Measurements from ENCODE around the gene SEMA4C. TPM values are rescaled to one million over a fixed set of nuclear protein-coding genes. Genes with fewer than 3 reads are reported as not detected.

SEMA4C gene
- polyA plus RNA-seq, 3 donors: 0.08 to 5.7 (median 0.21) TPM

GRCh38 chr2:96868555-96869280, 1.2 kb downstream of the SEMA4C start:
- peak overlapping the region; percentile 77 for H2AFZ ChIP-seq (ENCODE audit: insufficient read depth, low read depth, low read length, poor library complexity, severe bottlenecking)
- DNase-seq: peak; percentile 56 to 64 (median 58)

More at GRCh38 chr2:96868555-96869280, 1.2 kb downstream of the SEMA4C start:
- Histone ChIP-seq H4K20me1 (ENCODE audit: insufficient read depth, low read length) (peaks cover 14% of the 10 kb centered on the region), H3K27ac (ENCODE audit: low read depth in 1 of 2, low read length in 2 of 2) (peak overlapping the region in 1 of 2 donors; percentile 42), H3K9me3 (replicated peaks in 1 of 2; ENCODE audit: control insufficient read depth in 1 of 2, insufficient read depth in 1 of 2, low read length in 2 of 2) (peaks cover 0 to 10% of the 10 kb centered on the region in 2 donors), H3K79me2 (ENCODE audit: insufficient read depth, low read length) (no peaks in the 10 kb centered on the region), H3K36me3 (replicated peaks in 1 of 2; ENCODE audit: control insufficient read depth in 1 of 2, insufficient read depth in 2 of 2, low read length in 2 of 2) (no peaks in the 10 kb centered on the region), H3K4me3 (replicated peaks in 1 of 3; ENCODE audit: low read depth in 2 of 3, low read length in 3 of 3) (peak overlapping the region; percentile 44 to 78 (median 50)), H3K4me2 (replicated peaks; ENCODE audit: extremely low read depth, low read length, poor library complexity, severe bottlenecking) (peak overlapping the region; percentile 84), H3K4me1 (ENCODE audit: control insufficient read depth in 1 of 2, insufficient read depth in 2 of 2, low read length in 2 of 2) (peaks cover 45 to 62% of the 10 kb centered on the region in 2 donors), H3K9ac (ENCODE audit: insufficient read depth, low read length, poor library complexity, severe bottlenecking) (peak overlapping the region; percentile 66), H3K27me3 (ENCODE audit: control insufficient read depth in 2 of 2, insufficient read depth in 2 of 2, low read length in 2 of 2) (peaks cover 21 to 81% of the 10 kb centered on the region in 2 donors)
- H3K4me1 Mint-ChIP-seq: peaks cover 41% of the 10 kb centered on the region
- peaks cover 0 to 18% (median 2%) of the 10 kb centered on the region in 7 donors for H3K9me3 Mint-ChIP-seq
- intact Hi-C loops (cut with micrococcal nuclease): no loop called here
- peak overlapping the region in 1 of 7 donors; percentile 78 for H3K27ac Mint-ChIP-seq
- WGBS (ENCODE audit: insufficient coverage): under 1% methylated on average over 43 of the region's 76 CpGs
- TF ChIP-seq CTCF (IDR thresholded peaks at IDR 0.05): peak; percentile 59
- H3K27me3 Mint-ChIP-seq (ENCODE audit: low read depth in 3 of 3): peaks cover 57 to 91% (median 59%) of the 10 kb centered on the region in 3 donors
- H3K4me3 Mint-ChIP-seq: peak overlapping the region; percentile 80 to 91
- peaks cover 15% of the 10 kb centered on the region in 2 donors for H3K36me3 Mint-ChIP-seq

Data from CD14-positive monocyte (primary cell).